ENCODE data around the gene SLC25A1.
"Not testable (repeated sequence)": the region's sequence is repeated elsewhere in the genome, so short reads cannot be mapped to it uniquely, and the experiment has no call there.

The SLC25A1 gene

GRCh38 chr22:19156109-19156508 lies 22.4 kb downstream of the SLC25A1 start:
- DNase-seq: not testable (repeated sequence)

DNA sequence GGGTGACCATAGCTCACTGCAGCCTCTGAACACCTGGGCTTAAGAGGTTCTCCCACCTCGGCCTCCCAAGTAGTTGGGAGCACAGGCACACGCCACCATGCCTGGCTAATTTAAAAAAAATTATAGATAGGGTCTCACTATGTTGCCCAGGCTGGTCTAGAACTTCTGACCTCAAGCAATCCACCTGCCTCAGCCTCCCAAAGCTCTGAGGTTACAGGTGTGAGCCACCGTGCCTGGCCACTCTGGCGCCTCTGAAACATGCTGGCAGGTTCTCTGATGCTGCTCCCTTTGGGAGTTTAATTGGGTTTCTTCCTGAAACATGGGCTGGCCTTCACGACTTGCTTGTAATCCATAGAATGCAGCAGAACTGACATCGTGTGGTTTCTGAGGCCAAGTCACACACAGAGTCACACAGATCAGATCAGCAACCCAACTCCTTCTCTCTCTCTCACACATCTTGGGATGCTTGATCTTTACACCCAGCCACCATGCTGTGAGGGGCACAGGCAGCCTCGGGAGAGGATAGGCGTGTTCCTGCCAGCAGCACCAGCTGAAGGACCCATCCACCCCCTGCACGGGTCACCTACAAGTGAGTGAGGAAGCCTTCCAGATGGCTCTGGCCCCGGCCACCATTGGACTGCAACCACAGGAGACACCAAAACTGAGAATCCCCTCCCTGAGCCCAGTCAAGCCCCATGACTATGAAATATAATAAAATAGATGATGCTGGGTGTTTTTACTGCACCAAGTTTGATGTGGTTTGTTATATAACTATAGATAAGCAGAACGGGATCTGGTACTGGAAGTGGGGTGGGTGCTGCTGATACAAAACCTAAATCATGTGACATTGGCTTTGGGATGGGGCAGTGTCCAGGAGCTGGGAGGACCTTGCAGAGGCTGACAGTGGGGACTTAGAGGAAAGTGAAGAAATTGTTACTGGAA lies 25.3 kb downstream of the SLC25A1 start:
- DNase-seq: no peak

DNA sequence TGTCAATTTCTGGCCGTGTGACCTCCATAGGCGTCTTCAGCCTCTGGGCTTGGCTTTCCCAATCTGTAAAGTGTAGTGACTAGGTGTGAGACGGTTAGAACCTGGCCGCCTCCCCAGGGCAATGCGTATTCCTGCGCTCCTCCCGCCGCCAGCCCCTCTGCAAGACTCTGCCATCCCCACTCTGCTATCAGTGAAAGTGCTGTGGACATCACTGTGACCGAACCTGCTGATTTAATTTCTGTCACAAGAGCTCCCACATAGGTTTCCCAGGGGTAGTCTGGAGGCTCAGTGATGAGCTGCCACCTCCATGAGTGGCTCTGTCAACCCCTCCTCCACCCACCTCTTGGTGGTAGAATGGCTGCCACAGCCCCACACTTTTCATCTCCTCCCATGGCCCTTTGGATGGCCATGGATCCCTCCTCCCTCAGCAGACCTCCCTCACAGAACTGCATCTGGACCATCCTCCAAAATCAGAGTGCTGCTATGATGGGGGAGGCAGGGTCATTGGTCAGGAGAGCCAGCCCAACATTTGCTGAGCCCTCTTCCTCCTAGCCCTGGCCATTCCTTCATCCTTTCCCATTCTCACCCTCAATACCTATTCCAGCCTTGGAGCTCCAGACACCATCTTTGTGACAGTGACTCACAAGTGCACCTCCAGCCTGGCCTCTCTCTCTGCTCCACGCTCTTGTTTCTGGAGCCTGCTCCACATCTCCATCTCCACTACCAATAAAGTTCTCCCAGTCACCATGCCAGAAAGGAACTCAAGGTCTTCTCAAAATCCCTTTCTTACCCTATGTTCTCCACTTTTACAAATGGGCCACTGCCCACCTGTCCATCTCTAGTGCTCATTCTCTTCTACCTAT lies 27.0 kb downstream of the SLC25A1 start:
- no peak for DNase-seq

DNA sequence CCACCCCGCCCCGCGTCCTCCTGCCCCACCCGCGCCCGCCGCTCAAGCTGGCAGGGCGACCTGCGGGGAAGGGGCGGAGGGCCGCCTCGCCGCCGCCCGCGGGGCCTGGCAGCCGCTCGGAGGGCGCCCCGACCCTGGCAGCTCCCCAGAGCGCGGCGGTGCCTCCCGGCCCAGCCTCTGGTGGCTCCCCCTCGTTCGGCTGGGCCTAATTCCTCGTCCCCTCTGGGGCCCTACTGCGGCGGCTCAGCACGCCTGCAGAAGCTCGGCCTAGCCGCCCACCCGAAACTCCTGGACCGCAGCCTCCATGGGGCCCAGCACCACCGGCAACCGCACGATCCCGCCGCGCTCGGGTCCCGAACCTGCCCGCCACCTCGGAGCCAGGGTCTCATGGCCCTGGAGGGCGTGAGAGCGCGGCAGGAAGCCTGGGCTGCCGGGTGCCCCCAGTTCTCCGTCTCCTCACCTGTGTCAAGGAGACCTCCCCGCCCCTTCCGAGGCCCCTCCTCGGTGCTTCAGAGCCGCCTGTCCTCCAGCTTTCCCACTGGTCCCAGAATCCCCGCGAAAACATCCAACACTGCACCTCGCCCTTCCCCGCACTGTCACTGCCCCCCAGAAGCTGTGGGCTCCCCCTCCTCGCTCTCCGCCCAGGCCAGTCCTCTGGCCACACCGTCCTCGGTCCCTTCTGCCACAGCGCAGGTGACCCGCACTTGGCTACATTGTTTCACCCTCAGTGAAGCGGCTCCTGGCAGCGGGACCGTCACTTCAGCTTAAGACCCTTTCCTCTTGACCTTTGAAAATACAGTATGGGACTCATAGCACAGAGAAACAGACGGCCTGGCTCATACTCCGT lies 27.8 kb downstream of the SLC25A1 start:
- DNase-seq: no peak

DNA sequence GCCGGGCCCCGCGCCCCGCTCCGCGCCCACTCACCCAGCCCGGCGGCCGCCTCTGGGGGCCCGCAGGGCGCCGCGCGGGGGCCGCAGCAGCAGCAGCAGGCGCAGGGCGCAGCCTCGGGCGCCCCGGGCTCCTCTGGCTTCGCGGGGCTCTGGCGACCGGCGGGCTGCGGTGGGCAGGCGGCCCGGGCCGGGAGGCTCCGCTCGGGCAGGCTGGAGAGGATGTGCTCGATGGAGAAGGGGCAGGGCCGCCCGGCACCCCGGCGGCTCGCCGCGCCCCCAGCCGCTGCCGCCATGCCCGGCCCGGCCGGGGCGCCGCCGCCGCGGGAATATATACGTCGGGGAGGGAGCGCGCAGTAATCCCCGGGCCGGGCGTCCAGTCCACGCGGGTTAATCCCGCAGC lies 28.5 kb downstream of the SLC25A1 start, which contains the start of gene GSC2:
TSS of gene GSC2 (minus strand) at position 302 of the 400 bp plus-strand sequence. CDS start at position 293, 9 bp downstream.
- no peak for DNase-seq

DNA sequence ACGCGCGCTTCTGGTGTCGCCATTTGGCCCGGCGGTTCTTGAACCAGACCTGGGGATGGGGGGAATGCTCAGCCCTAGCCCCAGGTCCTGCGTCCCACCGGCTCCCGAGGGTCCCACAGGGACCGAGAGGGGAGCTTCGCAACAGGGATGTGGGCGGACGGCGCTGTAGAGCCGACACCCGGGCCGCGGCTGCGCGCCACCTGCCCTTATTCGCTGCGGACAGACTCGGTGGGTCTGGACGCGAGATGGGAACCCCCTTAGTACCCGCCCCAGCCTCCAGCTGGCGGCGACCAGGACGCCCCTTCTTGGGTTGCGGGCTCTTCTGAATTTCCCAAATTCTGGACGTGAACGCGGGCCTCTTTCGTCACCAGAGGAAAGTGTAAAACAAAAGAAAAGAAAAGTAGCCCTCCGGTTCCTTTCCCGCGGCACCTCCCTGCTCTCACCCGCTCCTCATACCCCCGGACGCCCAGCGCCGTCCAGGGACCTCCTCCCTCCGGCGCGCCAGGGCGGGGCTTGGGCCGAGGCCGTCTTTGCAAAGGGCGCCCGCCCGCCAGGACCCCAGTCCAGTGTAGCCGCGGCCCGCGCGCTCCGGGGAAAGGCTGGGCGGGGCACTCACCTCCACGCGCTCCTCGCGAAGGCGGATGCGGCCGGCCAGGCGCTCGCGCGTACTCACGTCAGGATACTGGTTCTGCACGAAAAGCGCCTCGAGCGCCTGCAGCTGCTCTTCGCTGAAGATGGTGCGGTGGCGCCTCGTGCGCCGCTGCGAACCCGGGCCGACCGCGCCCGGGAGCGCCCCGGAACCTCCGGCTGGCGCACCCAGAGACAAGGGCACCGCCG lies 29.3 kb downstream of the SLC25A1 start:
- no peak for DNase-seq

DNA sequence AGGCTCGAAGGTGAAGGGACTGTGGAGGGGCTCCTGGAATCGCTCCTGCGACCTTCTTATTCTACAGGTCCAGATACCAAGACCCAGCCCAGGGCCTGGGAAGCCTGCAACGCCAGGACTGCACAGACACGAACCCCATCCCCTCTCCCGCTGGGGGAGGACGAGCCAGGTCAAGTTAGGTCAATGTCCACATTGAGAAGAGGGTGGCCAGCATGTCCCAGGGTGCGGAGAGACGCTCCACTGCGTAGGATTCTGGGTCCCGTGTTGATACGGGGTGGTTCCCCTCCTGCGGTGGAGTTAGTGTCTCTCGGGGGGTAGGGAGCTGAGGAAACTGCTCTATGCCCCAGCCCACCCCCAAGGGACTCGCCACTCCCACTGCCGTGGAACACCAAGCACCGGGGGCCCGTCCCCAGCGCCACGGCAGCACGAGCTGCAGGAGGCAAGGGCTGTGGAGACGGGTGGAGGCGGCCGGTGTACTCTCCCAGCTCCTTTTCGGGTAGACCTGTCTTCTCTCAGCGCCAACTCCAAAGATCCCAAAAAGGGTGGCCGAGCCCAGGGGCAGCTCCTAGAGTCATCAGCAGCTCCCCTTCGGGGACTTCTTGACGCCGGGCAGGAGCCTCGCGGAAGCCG lies 30.0 kb downstream of the SLC25A1 start:
- DNase-seq: no peak

- no peak for DNase-seq
Measured at GRCh38 chr22:19147195-19147780, 31.2 kb downstream of the SLC25A1 start.

DNA sequence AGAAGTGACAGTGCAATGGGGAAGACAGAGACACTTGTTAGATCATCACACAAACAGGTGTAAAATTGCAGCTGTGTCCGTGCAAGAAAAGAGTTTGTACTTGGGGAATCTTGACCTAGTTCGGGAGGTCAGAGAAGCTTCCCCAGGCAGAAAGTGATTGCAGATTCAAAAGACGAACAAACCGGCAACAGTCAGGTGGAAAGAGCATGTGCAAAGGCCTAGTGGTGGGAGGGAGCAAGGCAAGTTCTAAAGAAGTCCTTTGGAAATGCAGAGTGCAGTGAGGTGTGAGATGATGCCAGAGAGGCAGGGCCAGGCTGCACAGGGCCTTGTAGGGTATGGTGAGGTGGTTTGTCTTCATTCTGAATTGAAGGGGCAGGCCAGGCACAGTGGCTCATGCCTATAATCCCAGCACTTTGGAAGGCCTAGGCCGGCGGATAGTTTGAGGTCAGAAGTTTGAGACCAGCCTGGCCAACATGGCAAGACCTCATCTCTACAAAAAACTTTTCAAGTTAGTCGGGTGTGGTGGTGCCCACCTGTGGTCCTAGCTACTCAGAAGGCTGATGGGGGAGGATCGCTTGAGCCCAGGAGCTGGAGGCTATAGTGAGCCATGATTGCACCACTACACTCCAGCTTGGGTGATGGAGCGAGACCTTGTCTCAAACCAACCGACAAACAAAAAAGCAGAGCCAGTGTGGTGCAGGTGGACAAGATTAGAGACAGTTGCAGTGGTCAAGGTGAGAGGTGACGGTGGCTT lies 32.1 kb downstream of the SLC25A1 start:
- DNase-seq: no peak

GRCh38 chr22:19143967-19144400 lies 34.6 kb downstream of the SLC25A1 start:
- no peak for DNase-seq

DNA sequence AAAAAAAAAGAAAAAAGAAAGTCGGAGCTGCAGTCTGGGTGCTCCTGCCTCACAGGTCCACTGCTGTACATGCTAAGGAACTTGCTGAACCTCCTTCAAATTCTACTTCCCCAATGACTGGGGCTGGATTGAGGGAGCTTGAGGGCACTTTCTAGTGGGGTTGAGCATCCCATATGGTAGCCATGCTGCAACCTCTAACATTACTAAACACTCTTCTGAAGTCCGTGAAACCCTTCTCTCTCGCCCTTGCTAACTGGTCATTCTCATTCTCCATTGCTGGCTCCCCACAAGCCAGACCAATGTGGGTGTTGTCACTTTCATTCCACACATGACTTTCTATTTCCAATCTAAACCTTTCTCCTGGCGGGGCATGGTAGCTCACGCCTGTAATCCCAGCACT lies 35.3 kb downstream of the SLC25A1 start:
- no peak for DNase-seq

- no peak for DNase-seq
Measured at GRCh38 chr22:19142394-19142793, 36.1 kb downstream of the SLC25A1 start.

DNA sequence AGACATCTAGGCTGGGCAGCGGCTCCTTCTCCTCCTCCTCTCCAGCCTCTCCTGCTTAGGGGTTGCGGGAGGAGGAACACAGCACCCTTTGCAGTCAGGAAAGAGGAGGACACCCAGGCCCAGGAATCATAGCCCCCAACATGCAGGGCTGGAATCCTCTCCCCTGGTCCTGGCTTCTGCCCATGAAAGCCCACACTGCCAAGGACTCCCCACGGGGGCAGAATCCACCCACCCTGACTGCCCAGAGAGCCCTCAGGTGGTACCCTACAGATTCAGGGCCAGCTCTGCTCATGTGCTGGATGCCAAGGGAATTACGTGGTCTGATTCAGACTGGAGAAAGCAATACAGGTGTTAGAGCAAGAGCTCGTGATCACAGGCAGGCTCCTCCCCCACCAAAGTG lies 38.6 kb downstream of the SLC25A1 start:
- no peak for DNase-seq

DNA sequence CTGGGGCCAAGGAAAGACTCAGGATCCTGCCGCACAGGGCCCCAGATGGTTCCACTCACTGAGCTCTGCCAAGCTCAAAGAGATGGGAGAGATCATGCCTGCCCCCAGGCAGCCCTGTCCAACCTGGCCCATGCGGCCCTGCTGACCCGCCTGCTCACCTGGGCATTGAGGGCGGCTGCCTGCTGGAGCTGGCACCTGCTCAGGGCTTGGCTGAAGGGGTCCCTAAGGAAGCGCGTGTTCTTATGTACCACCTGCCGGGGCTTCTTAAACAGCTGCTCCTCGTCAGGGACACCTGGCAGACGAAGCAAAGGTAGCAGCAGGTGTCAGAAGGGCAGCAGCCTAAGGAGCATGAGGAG lies 39.6 kb downstream of the SLC25A1 start:
- no peak for DNase-seq

- no peak for DNase-seq
Measured at GRCh38 chr22:19138217-19139000, 40.1 kb downstream of the SLC25A1 start.

- no peak for DNase-seq
Measured at GRCh38 chr22:19137384-19138216, 40.9 kb downstream of the SLC25A1 start.

DNA sequence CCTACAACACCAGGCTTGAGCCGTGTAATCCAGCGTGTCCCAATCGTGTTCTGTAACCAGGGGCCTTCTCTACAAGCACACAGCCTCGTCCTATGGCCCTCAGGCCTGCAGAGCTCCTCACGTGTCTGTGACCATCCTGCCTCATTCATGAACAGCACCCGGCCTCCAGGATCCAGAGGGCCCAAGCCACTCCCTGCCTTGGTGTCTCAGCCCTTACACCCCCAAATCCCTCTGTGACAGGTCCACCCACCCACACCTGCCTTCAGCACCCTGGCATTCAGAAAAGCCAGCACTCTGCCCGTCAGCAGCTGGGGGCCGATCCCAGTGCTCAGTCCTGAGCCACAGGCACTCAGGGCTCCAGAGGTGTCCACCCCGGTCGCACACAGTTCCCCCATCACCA lies 41.6 kb downstream of the SLC25A1 start:
- DNase-seq: no peak

- no peak for DNase-seq
Measured at GRCh38 chr22:19134874-19135273, 43.7 kb downstream of the SLC25A1 start.

All from NCI-H2029 treated with DMSO at 0.1 percent for 48 hours (cell line).